ENCODE data around the gene TXNRD2. TPM values are rescaled to one million over a fixed set of nuclear protein-coding genes. Genes with fewer than 3 reads are reported as not detected.

TXNRD2 gene
- polyA plus RNA-seq, 3 donors = 29.9 to 36.0 (median 30.0) TPM

- DNase-seq = no peak
Observed at GRCh38 chr22:19969141-19969928, 27.7 kb upstream of the TXNRD2 start.

- no peak for DNase-seq
Observed at GRCh38 chr22:19968450-19968891, 26.9 kb upstream of the TXNRD2 start.

- DNase-seq = no peak
Observed at GRCh38 chr22:19967850-19968449, 26.3 kb upstream of the TXNRD2 start.

- DNase-seq = no peak
Observed at GRCh38 chr22:19966908-19967750, 25.5 kb upstream of the TXNRD2 start.

- DNase-seq = no peak
Observed at GRCh38 chr22:19965771-19966709, 24.4 kb upstream of the TXNRD2 start.

GRCh38 chr22:19964701-19965386, 23.2 kb upstream of the TXNRD2 start:
- no peak for DNase-seq

- no peak for DNase-seq
Observed at GRCh38 chr22:19963863-19964642, 22.4 kb upstream of the TXNRD2 start.

- peak; percentile 58 for DNase-seq
Observed at GRCh38 chr22:19962909-19963806, 21.5 kb upstream of the TXNRD2 start.

GRCh38 chr22:19962246-19962908, 20.8 kb upstream of the TXNRD2 start:
- peak; percentile 66 for DNase-seq

GRCh38 chr22:19961868-19962245, 20.2 kb upstream of the TXNRD2 start:
- no peak for DNase-seq

- DNase-seq = no peak
Observed at GRCh38 chr22:19961201-19961580, 19.6 kb upstream of the TXNRD2 start.

- no peak for DNase-seq
Observed at GRCh38 chr22:19960491-19961200, 19.0 kb upstream of the TXNRD2 start.

- no peak for DNase-seq
Observed at GRCh38 chr22:19959587-19960490, 18.2 kb upstream of the TXNRD2 start.

- peak; percentile 93 for DNase-seq
Observed at GRCh38 chr22:19959043-19959586, 17.5 kb upstream of the TXNRD2 start.

GRCh38 chr22:19958083-19959042, 16.7 kb upstream of the TXNRD2 start:
- DNase-seq = no peak
